Measurements from ENCODE around the gene SERPINB6. TPM values are rescaled to one million over a fixed set of nuclear protein-coding genes. Genes with fewer than 3 reads are reported as not detected.
"Not testable (repeated sequence)": the region's sequence is repeated elsewhere in the genome, so short reads cannot be mapped to it uniquely, and the experiment has no call there.

Gene SERPINB6
- total RNA-seq, 2 experiments from 2014 or later: 13.2 TPM; not detected in 1

GRCh38 chr6:3006476-3006875 lies 35.1 kb upstream of the SERPINB6 start:
- no peaks in the 10 kb centered on the region for H4K20me1 ChIP-seq (ENCODE audit: insufficient read depth, low read length)
- H3K9me3 ChIP-seq (ENCODE audit: low read length): peaks cover 13% of the 10 kb centered on the region
- DNase-seq (ENCODE audit: low spot score): no peak
- no peak overlapping the region for H2AFZ ChIP-seq (ENCODE audit: low read length)
- H3K36me3 ChIP-seq (ENCODE audit: insufficient read depth, low read length): peaks cover 37% of the 10 kb centered on the region
- no peaks in the 10 kb centered on the region for H3K9me2 ChIP-seq (ENCODE audit: insufficient read depth, low read length)
- no TSS peak for BruUV-seq (replicated peaks)
- ChIA-PET CTCF (ENCODE audit: unreplicated experiment) (no interaction called here), POLR2A (no interaction called here)
- no peaks in the 10 kb centered on the region for H3K4me1 ChIP-seq (ENCODE audit: insufficient read depth, low read length, poor library complexity, severe bottlenecking)
- H3K4me2 ChIP-seq (ENCODE audit: low read length): no peak overlapping the region
- no peak overlapping the region for H3K27ac ChIP-seq (ENCODE audit: low read depth, low read length, poor library complexity, severe bottlenecking)
- TF ChIP-seq, protein P1, sequence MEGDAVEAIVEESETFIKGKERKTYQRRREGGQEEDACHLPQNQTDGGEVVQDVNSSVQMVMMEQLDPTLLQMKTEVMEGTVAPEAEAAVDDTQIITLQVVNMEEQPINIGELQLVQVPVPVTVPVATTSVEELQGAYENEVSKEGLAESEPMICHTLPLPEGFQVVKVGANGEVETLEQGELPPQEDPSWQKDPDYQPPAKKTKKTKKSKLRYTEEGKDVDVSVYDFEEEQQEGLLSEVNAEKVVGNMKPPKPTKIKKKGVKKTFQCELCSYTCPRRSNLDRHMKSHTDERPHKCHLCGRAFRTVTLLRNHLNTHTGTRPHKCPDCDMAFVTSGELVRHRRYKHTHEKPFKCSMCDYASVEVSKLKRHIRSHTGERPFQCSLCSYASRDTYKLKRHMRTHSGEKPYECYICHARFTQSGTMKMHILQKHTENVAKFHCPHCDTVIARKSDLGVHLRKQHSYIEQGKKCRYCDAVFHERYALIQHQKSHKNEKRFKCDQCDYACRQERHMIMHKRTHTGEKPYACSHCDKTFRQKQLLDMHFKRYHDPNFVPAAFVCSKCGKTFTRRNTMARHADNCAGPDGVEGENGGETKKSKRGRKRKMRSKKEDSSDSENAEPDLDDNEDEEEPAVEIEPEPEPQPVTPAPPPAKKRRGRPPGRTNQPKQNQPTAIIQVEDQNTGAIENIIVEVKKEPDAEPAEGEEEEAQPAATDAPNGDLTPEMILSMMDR (conservative IDR thresholded peaks at IDR 0.05; ENCODE audit: low read length): no peak
- no peak for TF ChIP-seq EZH2phosphoT487 (IDR thresholded peaks at IDR 0.05; ENCODE audit: borderline replicate concordance, low read depth, low read length)
- H3K79me2 ChIP-seq (ENCODE audit: insufficient read depth, low read depth, low read length): no peaks in the 10 kb centered on the region
- intact Hi-C loops (cut with micrococcal nuclease; ENCODE audit: unreplicated experiment): no loop called here
- H3K4me3 ChIP-seq (ENCODE audit: low read depth, low read length, poor library complexity, severe bottlenecking): no peak overlapping the region

GRCh38 chr6:3005874-3006273 lies 34.5 kb upstream of the SERPINB6 start:
- Histone ChIP-seq H3K9me3 (ENCODE audit: low read length) (peaks cover 7% of the 10 kb centered on the region), H3K36me3 (ENCODE audit: insufficient read depth, low read length) (peaks cover 31% of the 10 kb centered on the region), H3K79me2 (ENCODE audit: insufficient read depth, low read depth, low read length) (no peaks in the 10 kb centered on the region), H3K4me2 (ENCODE audit: low read length) (no peak overlapping the region), H3K27ac (ENCODE audit: low read depth, low read length, poor library complexity, severe bottlenecking) (no peak overlapping the region), H3K4me1 (ENCODE audit: insufficient read depth, low read length, poor library complexity, severe bottlenecking) (no peaks in the 10 kb centered on the region), H3K9me2 (ENCODE audit: insufficient read depth, low read length) (no peaks in the 10 kb centered on the region), H3K4me3 (ENCODE audit: low read depth, low read length, poor library complexity, severe bottlenecking) (no peak overlapping the region), H4K20me1 (ENCODE audit: insufficient read depth, low read length) (no peaks in the 10 kb centered on the region), H2AFZ (ENCODE audit: low read length) (no peak overlapping the region)
- intact Hi-C loops (cut with micrococcal nuclease; ENCODE audit: unreplicated experiment): no loop called here
- BruUV-seq (replicated peaks): no TSS peak
- no peak for DNase-seq (ENCODE audit: low spot score)
- ChIA-PET CTCF (ENCODE audit: unreplicated experiment) (no interaction called here), POLR2A (no interaction called here)
- TF ChIP-seq EZH2phosphoT487 (IDR thresholded peaks at IDR 0.05; ENCODE audit: borderline replicate concordance, low read depth, low read length): no peak
- TF ChIP-seq, protein P1 (conservative IDR thresholded peaks at IDR 0.05; ENCODE audit: low read length): no peak

GRCh38 chr6:3005077-3005476 lies 33.7 kb upstream of the SERPINB6 start:
- Histone ChIP-seq H3K27ac (ENCODE audit: low read depth, low read length, poor library complexity, severe bottlenecking) (no peak overlapping the region), H3K36me3 (ENCODE audit: insufficient read depth, low read length) (peaks cover 23% of the 10 kb centered on the region), H3K9me3 (ENCODE audit: low read length) (no peaks in the 10 kb centered on the region), H3K9me2 (ENCODE audit: insufficient read depth, low read length) (no peaks in the 10 kb centered on the region), H4K20me1 (ENCODE audit: insufficient read depth, low read length) (no peaks in the 10 kb centered on the region), H3K4me1 (ENCODE audit: insufficient read depth, low read length, poor library complexity, severe bottlenecking) (peaks cover 5% of the 10 kb centered on the region), H3K4me2 (ENCODE audit: low read length) (no peak overlapping the region), H3K79me2 (ENCODE audit: insufficient read depth, low read depth, low read length) (no peaks in the 10 kb centered on the region), H2AFZ (ENCODE audit: low read length) (no peak overlapping the region), H3K4me3 (ENCODE audit: low read depth, low read length, poor library complexity, severe bottlenecking) (no peak overlapping the region)
- intact Hi-C loops (cut with micrococcal nuclease; ENCODE audit: unreplicated experiment): no loop called here
- DNase-seq (ENCODE audit: low spot score): no peak
- no TSS peak for BruUV-seq (replicated peaks)
- TF ChIP-seq, protein P1 (conservative IDR thresholded peaks at IDR 0.05; ENCODE audit: low read length): no peak
- ChIA-PET POLR2A (no interaction called here), CTCF (ENCODE audit: unreplicated experiment) (no interaction called here)

DNA sequence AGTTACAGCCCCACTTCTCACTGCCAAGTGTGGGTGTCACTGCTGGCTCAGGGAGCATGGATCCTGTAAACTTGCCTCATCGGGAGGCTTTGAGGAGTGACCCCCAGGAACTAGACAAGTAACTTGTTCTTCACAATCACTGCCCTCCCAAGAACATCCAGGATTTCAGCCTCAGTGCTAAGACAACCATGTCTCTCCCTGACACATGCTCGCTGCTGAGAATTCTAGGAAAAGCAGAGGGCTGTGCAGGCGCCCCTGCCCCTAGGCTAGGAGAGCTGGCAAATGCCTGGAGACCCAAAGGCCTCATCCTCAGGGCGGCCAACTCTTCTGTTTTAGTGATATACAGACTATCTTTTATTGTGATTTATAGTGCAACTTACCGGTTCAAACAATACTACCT lies 31.9 kb upstream of the SERPINB6 start:
- H3K9me2 ChIP-seq (ENCODE audit: insufficient read depth, low read length); H4K20me1 ChIP-seq (ENCODE audit: insufficient read depth, low read length); H3K9me3 ChIP-seq (ENCODE audit: low read length); POLR2A ChIA-PET; H3K27ac ChIP-seq (ENCODE audit: low read depth, low read length, poor library complexity, severe bottlenecking); DNase-seq (ENCODE audit: low spot score); CTCF ChIA-PET (ENCODE audit: unreplicated experiment); H3K79me2 ChIP-seq (ENCODE audit: insufficient read depth, low read depth, low read length); BruUV-seq (replicated peaks); H3K4me2 ChIP-seq (ENCODE audit: low read length); H2AFZ ChIP-seq (ENCODE audit: low read length); H3K4me3 ChIP-seq (ENCODE audit: low read depth, low read length, poor library complexity, severe bottlenecking); intact Hi-C loops (cut with micrococcal nuclease; ENCODE audit: unreplicated experiment): not testable (repeated sequence)
- Histone ChIP-seq H3K4me1 (ENCODE audit: insufficient read depth, low read length, poor library complexity, severe bottlenecking) (peaks cover 14% of the 10 kb centered on the region), H3K36me3 (ENCODE audit: insufficient read depth, low read length) (peaks cover 16% of the 10 kb centered on the region)

All from OCI-LY7 (cell line).